ENCODE results near the gene FHL5. TPM values are rescaled to one million over a fixed set of nuclear protein-coding genes. Genes with fewer than 3 reads are reported as not detected.

Gene FHL5
- not detected in 2 replicates for total RNA-seq

GRCh38 chr6:96562886-96563285 is at the start of gene FHL5:
TSS of gene FHL5 (plus strand) at chr6:96563128. CDS start at chr6:96603614, 40,486 bp downstream.

GRCh38 chr6:96521644-96522464 is 41.1 kb upstream of the FHL5 start, which contains the start of gene UFL1:
TSS of gene UFL1 (plus strand) at chr6:96521806. CDS start at chr6:96521874, 68 bp downstream.

Other genes with a start within 250 kb of the FHL5 start
- 16.9 and 19.0 TPM in 2 replicates for gene UFL1, start 41.3 kb upstream of the FHL5 start, total RNA-seq